GM21528 (cell line): ENCODE measurements around the gene SLC46A2.

Experiments
- ATAC-seq: cut with Tn5 transposase; IDR thresholded peaks from one replicate; pipeline ENCODE4 v1.9.1; 2021; ENCODE audit warnings: mild to moderate bottlenecking, moderate library complexity; ENCODE audit not compliant: unreplicated experiment, low FRiP score

The SLC46A2 gene

GRCh38 chr9:112886351-112886750 lies 4.3 kb downstream of the SLC46A2 start:
- ATAC-seq, result no peak

GRCh38 chr9:112885324-112885723 lies 5.4 kb downstream of the SLC46A2 start:
- ATAC-seq, result no peak

- no peak for ATAC-seq
Measured at GRCh38 chr9:112884721-112885120, 6.0 kb downstream of the SLC46A2 start.

- no peak for ATAC-seq
Measured at GRCh38 chr9:112884101-112884500, 6.6 kb downstream of the SLC46A2 start.

- no peak for ATAC-seq
Measured at GRCh38 chr9:112881331-112881730, 9.3 kb downstream of the SLC46A2 start.

GRCh38 chr9:112880650-112881049 lies 10.0 kb downstream of the SLC46A2 start:
- ATAC-seq, result no peak

- no peak for ATAC-seq
Measured at GRCh38 chr9:112878752-112879151, 11.9 kb downstream of the SLC46A2 start.

- ATAC-seq, result no peak
Measured at GRCh38 chr9:112873773-112874405, 16.8 kb downstream of the SLC46A2 start.

GRCh38 chr9:112872019-112872418 lies 18.7 kb downstream of the SLC46A2 start:
- ATAC-seq, result no peak

GRCh38 chr9:112870556-112870955 lies 20.1 kb downstream of the SLC46A2 start:
- no peak for ATAC-seq

GRCh38 chr9:112869917-112870316 lies 20.8 kb downstream of the SLC46A2 start:
- no peak for ATAC-seq

GRCh38 chr9:112869041-112869529 lies 21.6 kb downstream of the SLC46A2 start:
- no peak for ATAC-seq

- no peak for ATAC-seq
Measured at GRCh38 chr9:112868461-112868860, 22.2 kb downstream of the SLC46A2 start.

GRCh38 chr9:112867275-112867991 lies 23.2 kb downstream of the SLC46A2 start:
- no peak for ATAC-seq

- ATAC-seq, result no peak
Measured at GRCh38 chr9:112866662-112867274, 23.9 kb downstream of the SLC46A2 start.

GRCh38 chr9:112864982-112865381 lies 25.7 kb downstream of the SLC46A2 start:
- no peak for ATAC-seq

GRCh38 chr9:112864403-112864802 lies 26.3 kb downstream of the SLC46A2 start:
- ATAC-seq, result no peak

GRCh38 chr9:112863746-112864145 lies 26.9 kb downstream of the SLC46A2 start:
- no peak for ATAC-seq

- no peak for ATAC-seq
Measured at GRCh38 chr9:112863214-112863613, 27.5 kb downstream of the SLC46A2 start.

GRCh38 chr9:112861638-112862555 lies 28.8 kb downstream of the SLC46A2 start:
- ATAC-seq, result no peak

- ATAC-seq, result no peak
Measured at GRCh38 chr9:112861155-112861554, 29.5 kb downstream of the SLC46A2 start.
